K562 (cell line): Measurements from ENCODE around the gene CYRIA. TPM values are rescaled to one million over a fixed set of nuclear protein-coding genes. Genes with fewer than 3 reads are reported as not detected.
A peak's percentile ranks its signal among the peaks of the same experiment; 100 is the strongest.

Source experiments
- ARHGAP35 ChIP-seq: fragments of 450-650 bp; IDR thresholded peaks from 2 replicates; pipeline ENCODE4 v1.6.1; 2018; ENCODE audit not compliant: partially characterized antibody
- C11orf30 ChIP-seq: fragments of 450-650 bp; IDR thresholded peaks from 2 replicates; pipeline ENCODE4 v1.6.1; 2016; ENCODE audit warnings: low read depth, mild to moderate bottlenecking
- EP300 ChIP-seq: IDR thresholded peaks from 2 replicates; pipeline ENCODE4 v1.6.1; 2012; ENCODE audit warnings: low read length, improper control_type of control experiment
- HDGF ChIP-seq: fragments of 450-650 bp; IDR thresholded peaks from 2 replicates; pipeline ENCODE4 v1.6.1; 2016
- IRF1 ChIP-seq: sonication (generic); formaldehyde crosslinking; IDR thresholded peaks from 2 replicates; pipeline ENCODE4 v1.8.0; 2022; ENCODE audit warnings: missing genetic modification reagents, mild to moderate bottlenecking, borderline replicate concordance
- KLF16 ChIP-seq: IDR thresholded peaks from 2 replicates; pipeline ENCODE4 v1.6.1; 2016; ENCODE audit warnings: antibody characterized with exemption
- LEF1 ChIP-seq: fragments of 450-650 bp; IDR thresholded peaks from 2 replicates; pipeline ENCODE4 v1.6.1; 2016; ENCODE audit warnings: mild to moderate bottlenecking
- MED1 ChIP-seq: sonication (generic); formaldehyde crosslinking; IDR thresholded peaks from 2 replicates; pipeline ENCODE4 v1.8.1; 2023; ENCODE audit warnings: missing genetic modification reagents, borderline replicate concordance
- MITF ChIP-seq: IDR thresholded peaks from 2 replicates; pipeline ENCODE4 v1.6.1; 2014; ENCODE audit warnings: antibody characterized with exemption
- MLLT1 ChIP-seq, 2 experiments: fragments of 450-650 bp; IDR thresholded peaks; 2 replicates each; pipeline ENCODE4 v1.6.1; 2016
- RCOR1 ChIP-seq, 2 experiments: IDR thresholded peaks; 2 replicates each; pipeline ENCODE4 v1.6.1; 2012; ENCODE audit warnings: low read depth in 2 of 2, low read length in 2 of 2, borderline replicate concordance in 1 of 2, improper control_type of control experiment in 1 of 2
- SMAD3 ChIP-seq: fragments of 450-650 bp; formaldehyde crosslinking; conservative IDR thresholded peaks from 2 replicates; pipeline ENCODE4 v1.4.0; 2020; ENCODE audit warnings: mild to moderate bottlenecking
- TBP ChIP-seq: optimal IDR thresholded peaks from 2 replicates; pipeline ENCODE3; 2011; ENCODE audit warnings: low read depth, low read length, improper control_type of control experiment
- TCFL5 ChIP-seq: fragments of 250-450 bp; sonication (Bioruptor Pico); conservative IDR thresholded peaks from 2 replicates; pipeline ENCODE4 v1.6.1; 2021; ENCODE audit warnings: mild to moderate bottlenecking, moderate library complexity, matching md5 sums
- TEAD1 ChIP-seq, 2 experiments: fragments of 450-650 bp in 1 of 2; sonication (generic) in 1 of 2; formaldehyde crosslinking; IDR thresholded peaks; 2 replicates each; pipeline versions ENCODE4 v1.4.0 to v1.8.0; 2020 to 2022; ENCODE audit warnings: mild to moderate bottlenecking in 2 of 2, missing genetic modification reagents in 1 of 2
- USF2 ChIP-seq: sonication (generic); formaldehyde crosslinking; IDR thresholded peaks from 2 replicates; pipeline ENCODE4 v1.5.0; 2020; ENCODE audit warnings: missing genetic modification reagents
- VEZF1 ChIP-seq: fragments of 200-800 bp; sonication (Bioruptor generic); IDR thresholded peaks from 2 replicates; pipeline ENCODE4 v1.6.1; 2017; ENCODE audit warnings: missing genetic modification characterization, missing compliant biosample characterization
- ZBTB43 ChIP-seq: sonication (generic); formaldehyde crosslinking; IDR thresholded peaks from 2 replicates; pipeline ENCODE4 v1.8.0; 2023; ENCODE audit warnings: mild to moderate bottlenecking, missing genetic modification reagents
- ZNF445 ChIP-seq: fragments of 250-450 bp; sonication (Bioruptor Pico); IDR thresholded peaks from 2 replicates; pipeline ENCODE4 v1.4.0; 2020; ENCODE audit warnings: low read depth, mild to moderate bottlenecking, moderate library complexity
- ZNF766 ChIP-seq: fragments of 200-800 bp; sonication (Bioruptor generic); conservative IDR thresholded peaks from 2 replicates; pipeline ENCODE4 v1.6.1; 2016; ENCODE audit warnings: missing genetic modification characterization, missing compliant biosample characterization
- polyA plus RNA-seq, 8 experiments: library from polyadenylated mRNA; depleted of rRNA in 4 of 8; stranded (reverse) in 5 of 8; unstranded in 3 of 8; fragments of >200 nt; fragmentation: Nextera tagmentation in 2 of 8; fragmentation: Illumina TruSeq in 1 of 8; extraction: Ambion mirVana in 2 of 8; extraction: Trizol in 1 of 8; gene quantifications; 2 replicates each; pipeline versions ENCODE4 v1.2.1 to v1.2.3, GENCODE V29; 2011 to 2014; ENCODE audit warnings: inconsistent platforms in 1 of 8, missing spikeins in 1 of 8
- total RNA-seq, 7 experiments: library from RNA; depleted of rRNA in 6 of 7; stranded (reverse); fragments of >200 nt in 6 of 7; fragmentation: Illumina TruSeq in 2 of 7; extraction: Trizol in 2 of 7; gene quantifications; 2 replicates each; pipeline versions ENCODE4 v1.2.1 to v1.2.3, GENCODE V29; 2011 to 2021; ENCODE audit warnings: low replicate concordance in 1 of 7

CYRIA gene
- total and polyA plus RNA-seq, 9 of the 15 experiments (the other 6 are each of a cell fraction or from before 2014, with no cell fraction given), result 0.84 to 5.6 (median 3.0) TPM

- TF ChIP-seq TEAD1 (CRISPR knock-in tag; IDR thresholded peaks at IDR 0.05) (peak in 1 of 2 experiments; percentile 76; a peak in 2 of 4 replicates), C11orf30 (peak; percentile 36; the same call in 1 of the 2 replicates), ZBTB43 (no peak), MITF (peak; percentile 88; the same call in 1 of the 2 replicates), TBP (peak; percentile 33), VEZF1 (CRISPR knock-in tag) (peak; percentile 37), KLF16 (peak; percentile 26; the same call in 1 of the 2 replicates), RCOR1 (IDR thresholded peaks at IDR 0.05; ENCODE audit: borderline replicate concordance in 1 of 2, low read depth in 2 of 2, low read length in 2 of 2) (0 out of 4 replicates have a peak, but pooled peaks of 1 of the 2 experiments have one; percentile 14), USF2 (CRISPR knock-in tag) (peak; percentile 52), HDGF (peak; percentile 52; the same call in 1 of the 2 replicates), TCFL5 (CRISPR knock-in tag) (0 out of 2 replicates have a peak, but pooled peaks have one; percentile 40), LEF1 (peak; percentile 71; the same call in 1 of the 2 replicates), SMAD3 (CRISPR knock-in tag) (no peak), MED1 (CRISPR knock-in tag) (no peak), IRF1 (CRISPR knock-in tag) (no peak), MLLT1 (IDR thresholded peaks at IDR 0.05) (0 out of 4 replicates have a peak, but pooled peaks of 1 of the 2 experiments have one; percentile 55), EP300 (peak; percentile 70), ZNF766 (CRISPR knock-in tag) (peak; percentile 15; the same call in 1 of the 2 replicates), ARHGAP35 (no peak), ZNF445 (CRISPR knock-in tag) (no peak)
Measured at GRCh38 chr2:16633621-16634430, 31.8 kb downstream of the CYRIA start (continued).
